ENCODE measurements around the gene TIMP3. TPM values are rescaled to one million over a fixed set of nuclear protein-coding genes. Genes with fewer than 3 reads are reported as not detected.

Gene TIMP3
- total RNA-seq, 1 donor from 2014 or later = not detected

DNA sequence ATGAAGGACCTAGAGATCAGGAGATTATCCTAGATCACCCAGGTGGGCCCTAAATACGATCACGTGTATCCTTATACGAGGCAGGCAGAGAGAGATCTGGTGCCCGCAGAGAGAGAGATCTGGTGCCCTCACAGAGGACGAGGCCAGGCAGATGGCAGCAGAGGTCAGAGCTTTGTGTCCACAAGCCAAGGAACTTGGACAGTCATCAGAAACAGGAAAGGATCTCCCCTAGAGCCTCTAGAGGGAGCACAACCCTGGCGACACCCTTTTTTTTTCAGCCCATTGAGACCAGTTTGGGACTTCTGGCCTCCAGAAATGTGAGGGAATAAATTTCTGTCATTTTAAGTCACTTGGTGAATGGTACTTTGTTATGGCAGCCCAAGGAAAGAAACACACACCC lies 25.5 kb upstream of the TIMP3 start:
- no peaks in the 10 kb centered on the region for H3K9me3 Mint-ChIP-seq
- no peak for DNase-seq
- H3K4me1 Mint-ChIP-seq = no peaks in the 10 kb centered on the region
- no peaks in the 10 kb centered on the region for H3K27me3 Mint-ChIP-seq
- no peak overlapping the region for H3K27ac Mint-ChIP-seq
- no peak overlapping the region for H3K4me3 Mint-ChIP-seq
- H3K36me3 Mint-ChIP-seq (ENCODE audit: low read depth) = no peaks in the 10 kb centered on the region
- intact Hi-C loops (cut with micrococcal nuclease) = no loop called here

DNA sequence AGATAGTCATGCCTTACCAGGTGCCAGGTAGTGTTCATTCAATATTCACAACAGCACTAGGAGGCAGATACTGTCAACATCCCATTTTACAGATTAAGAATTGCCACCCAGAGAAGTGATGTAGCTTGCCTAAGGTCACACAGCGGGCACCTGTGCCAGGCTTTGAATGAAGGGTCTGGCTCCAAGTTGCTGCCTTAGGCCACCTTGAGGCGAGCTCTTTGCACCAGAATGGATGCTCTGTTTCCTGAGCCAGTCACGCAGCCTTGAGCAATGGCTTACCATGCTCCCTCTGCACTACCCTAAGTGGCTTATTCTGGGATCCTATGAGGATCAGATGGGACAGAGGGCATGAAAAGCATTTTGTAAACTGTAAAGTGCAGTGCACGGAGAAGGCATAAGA lies 25.1 kb upstream of the TIMP3 start:
- Mint-ChIP-seq H3K4me1 (no peaks in the 10 kb centered on the region), H3K9me3 (no peaks in the 10 kb centered on the region), H3K27ac (no peak overlapping the region), H3K36me3 (ENCODE audit: low read depth) (no peaks in the 10 kb centered on the region), H3K27me3 (no peaks in the 10 kb centered on the region), H3K4me3 (no peak overlapping the region)
- intact Hi-C loops (cut with micrococcal nuclease) = no loop called here
- DNase-seq = no peak

- H3K4me1 Mint-ChIP-seq = no peaks in the 10 kb centered on the region
- no peak for DNase-seq
- H3K27me3 Mint-ChIP-seq = no peaks in the 10 kb centered on the region
- H3K9me3 Mint-ChIP-seq = no peaks in the 10 kb centered on the region
- no peak overlapping the region for H3K27ac Mint-ChIP-seq
- no peak overlapping the region for H3K4me3 Mint-ChIP-seq
- H3K36me3 Mint-ChIP-seq (ENCODE audit: low read depth) = no peaks in the 10 kb centered on the region
- intact Hi-C loops (cut with micrococcal nuclease) = no loop called here
Measured at GRCh38 chr22:32776802-32777201, 24.7 kb upstream of the TIMP3 start.

GRCh38 chr22:32777987-32778386 lies 23.5 kb upstream of the TIMP3 start:
- Mint-ChIP-seq H3K27ac (no peak overlapping the region), H3K4me3 (no peak overlapping the region), H3K36me3 (ENCODE audit: low read depth) (no peaks in the 10 kb centered on the region), H3K27me3 (no peaks in the 10 kb centered on the region), H3K9me3 (no peaks in the 10 kb centered on the region), H3K4me1 (no peaks in the 10 kb centered on the region)
- no peak for DNase-seq
- intact Hi-C loops (cut with micrococcal nuclease) = no loop called here

- Mint-ChIP-seq H3K27me3 (peaks cover 2% of the 10 kb centered on the region), H3K4me3 (no peak overlapping the region), H3K9me3 (no peaks in the 10 kb centered on the region), H3K27ac (no peak overlapping the region), H3K4me1 (no peaks in the 10 kb centered on the region), H3K36me3 (ENCODE audit: low read depth) (no peaks in the 10 kb centered on the region)
- no peak for DNase-seq
- intact Hi-C loops (cut with micrococcal nuclease) = no loop called here
Measured at GRCh38 chr22:32780726-32781310, 20.7 kb upstream of the TIMP3 start.

DNA sequence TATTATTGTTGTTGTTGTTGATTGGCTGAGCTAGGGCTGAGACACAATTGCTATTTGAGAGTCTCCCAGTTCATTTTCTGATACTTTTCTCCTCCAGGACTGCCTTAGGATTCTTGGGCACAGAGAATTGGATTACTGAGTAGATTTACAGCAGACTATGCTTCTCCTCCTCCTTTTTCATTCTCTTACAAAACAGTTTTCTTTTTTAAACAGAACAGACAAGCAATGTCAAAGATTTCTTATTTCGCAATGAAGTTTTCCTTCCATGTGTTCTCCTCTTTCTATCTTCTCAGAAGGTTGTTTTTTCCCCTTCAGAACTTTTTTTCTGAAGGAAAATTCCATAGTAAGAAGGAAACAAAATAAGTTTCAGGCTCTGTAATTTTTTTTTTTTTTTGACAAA lies 19.8 kb upstream of the TIMP3 start:
- no peaks in the 10 kb centered on the region for H3K36me3 Mint-ChIP-seq (ENCODE audit: low read depth)
- intact Hi-C loops (cut with micrococcal nuclease) = no loop called here
- no peaks in the 10 kb centered on the region for H3K4me1 Mint-ChIP-seq
- peaks cover 2% of the 10 kb centered on the region for H3K27me3 Mint-ChIP-seq
- H3K4me3 Mint-ChIP-seq = no peak overlapping the region
- H3K9me3 Mint-ChIP-seq = no peaks in the 10 kb centered on the region
- no peak overlapping the region for H3K27ac Mint-ChIP-seq
- DNase-seq = no peak

GRCh38 chr22:32785321-32786026 lies 16.0 kb upstream of the TIMP3 start:
- no peak for DNase-seq
- intact Hi-C loops (cut with micrococcal nuclease) = no loop called here
- Mint-ChIP-seq H3K27me3 (peaks cover 2% of the 10 kb centered on the region), H3K9me3 (no peaks in the 10 kb centered on the region), H3K4me3 (no peak overlapping the region), H3K27ac (no peak overlapping the region), H3K4me1 (no peaks in the 10 kb centered on the region), H3K36me3 (ENCODE audit: low read depth) (no peaks in the 10 kb centered on the region)

DNA sequence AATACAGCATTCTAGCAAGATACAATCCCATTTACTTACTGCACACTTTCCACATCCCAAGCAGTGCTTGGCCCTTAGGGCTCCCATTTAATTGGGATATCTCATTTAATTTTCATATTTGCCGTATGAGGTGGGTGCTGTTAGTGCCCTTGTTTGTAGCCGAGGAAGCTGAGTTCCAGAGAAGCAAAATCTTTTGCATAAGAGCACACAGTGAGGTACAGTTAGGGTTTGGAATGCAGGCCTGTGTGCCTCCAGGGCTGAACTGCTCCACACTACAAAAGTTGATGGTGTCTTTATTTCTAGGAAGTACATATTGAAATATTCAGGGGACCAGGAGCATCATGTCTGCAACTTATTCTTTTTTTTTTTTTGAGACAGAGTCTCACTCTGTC lies 15.5 kb upstream of the TIMP3 start:
- H3K4me3 Mint-ChIP-seq = no peak overlapping the region
- H3K27ac Mint-ChIP-seq = no peak overlapping the region
- intact Hi-C loops (cut with micrococcal nuclease) = no loop called here
- H3K27me3 Mint-ChIP-seq = peaks cover 3% of the 10 kb centered on the region
- DNase-seq = no peak
- no peaks in the 10 kb centered on the region for H3K9me3 Mint-ChIP-seq
- H3K36me3 Mint-ChIP-seq (ENCODE audit: low read depth) = no peaks in the 10 kb centered on the region
- H3K4me1 Mint-ChIP-seq = no peaks in the 10 kb centered on the region

DNA sequence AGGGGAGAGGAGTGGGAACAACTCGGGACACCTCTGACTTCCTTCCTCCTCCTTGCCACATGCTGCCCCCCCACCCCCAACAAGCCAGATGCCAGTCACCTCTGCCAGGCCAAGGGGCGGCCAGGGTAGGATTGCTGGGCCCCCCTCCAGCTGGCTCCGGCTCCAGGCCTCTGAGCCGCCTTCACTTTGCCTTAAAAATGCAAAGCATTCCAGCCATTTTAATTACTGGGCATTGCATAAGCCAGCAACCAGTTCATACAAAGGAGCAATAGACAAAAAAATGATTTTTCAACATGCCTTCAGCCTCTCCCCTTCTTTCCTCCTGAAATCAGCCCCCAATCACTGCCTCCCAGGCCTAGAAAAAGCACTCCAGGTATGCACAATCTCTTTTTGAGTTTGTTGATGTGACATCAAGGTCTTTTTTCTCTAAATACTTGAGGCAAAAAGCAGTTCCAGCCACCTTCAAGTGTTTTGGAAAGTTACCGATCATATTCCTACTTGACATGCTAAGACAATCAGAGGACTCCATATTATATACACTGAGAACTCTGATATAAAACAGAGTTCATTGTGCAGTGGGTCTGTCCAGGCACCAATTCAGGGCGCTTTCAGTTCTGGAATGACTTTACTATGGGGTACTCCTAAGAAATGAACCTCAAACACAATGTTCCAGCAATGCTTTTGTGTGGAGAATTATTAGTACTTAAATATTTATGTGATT lies 12.4 kb upstream of the TIMP3 start:
- no peak overlapping the region for H3K4me3 Mint-ChIP-seq
- intact Hi-C loops (cut with micrococcal nuclease) = no loop called here

GRCh38 chr22:32789797-32790620 lies 11.5 kb upstream of the TIMP3 start:
- Mint-ChIP-seq H3K36me3 (ENCODE audit: low read depth) (no peaks in the 10 kb centered on the region), H3K9me3 (no peaks in the 10 kb centered on the region), H3K4me3 (no peak overlapping the region), H3K27me3 (peaks cover 9% of the 10 kb centered on the region), H3K27ac (no peak overlapping the region), H3K4me1 (no peaks in the 10 kb centered on the region)
- intact Hi-C loops (cut with micrococcal nuclease) = no loop called here
- DNase-seq = no peak

More for the DNA sequence above, 12.4 kb upstream of the TIMP3 start:
- no peaks in the 10 kb centered on the region for H3K9me3 Mint-ChIP-seq
- H3K27me3 Mint-ChIP-seq = peaks cover 6% of the 10 kb centered on the region
- no peaks in the 10 kb centered on the region for H3K4me1 Mint-ChIP-seq
- no peaks in the 10 kb centered on the region for H3K36me3 Mint-ChIP-seq (ENCODE audit: low read depth)
- no peak overlapping the region for H3K27ac Mint-ChIP-seq
- DNase-seq = no peak

- no peaks in the 10 kb centered on the region for H3K9me3 Mint-ChIP-seq
- intact Hi-C loops (cut with micrococcal nuclease) = no loop called here
Measured at GRCh38 chr22:32791056-32791455, 10.4 kb upstream of the TIMP3 start.

DNA sequence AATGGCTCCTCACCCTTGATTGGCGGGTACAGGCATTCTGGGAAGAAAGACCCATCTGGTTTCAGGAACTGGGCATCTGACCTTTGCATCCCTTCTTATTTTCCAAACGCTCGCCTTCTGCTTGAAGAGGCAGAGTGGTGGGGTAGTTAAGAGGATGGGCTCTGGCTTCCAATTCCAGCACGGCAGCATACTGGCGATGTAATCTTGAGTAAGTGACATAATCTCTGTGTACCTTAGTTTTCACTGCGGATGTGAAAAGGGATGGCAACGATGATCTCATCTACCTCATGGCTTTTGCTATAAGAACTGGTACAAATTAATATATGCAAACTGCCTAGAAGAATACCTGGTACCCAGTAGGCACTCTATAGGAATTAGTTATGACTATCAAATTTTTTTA lies 10.0 kb upstream of the TIMP3 start:
- peaks cover 20% of the 10 kb centered on the region for H3K27me3 Mint-ChIP-seq
- no peaks in the 10 kb centered on the region for H3K36me3 Mint-ChIP-seq (ENCODE audit: low read depth)
- H3K9me3 Mint-ChIP-seq = no peaks in the 10 kb centered on the region
- H3K27ac Mint-ChIP-seq = no peak overlapping the region
- no peak for DNase-seq
- intact Hi-C loops (cut with micrococcal nuclease) = no loop called here
- H3K4me3 Mint-ChIP-seq = no peak overlapping the region
- no peaks in the 10 kb centered on the region for H3K4me1 Mint-ChIP-seq

More at GRCh38 chr22:32791056-32791455, 10.4 kb upstream of the TIMP3 start:
- peaks cover 19% of the 10 kb centered on the region for H3K27me3 Mint-ChIP-seq
- no peak for DNase-seq
- H3K27ac Mint-ChIP-seq = no peak overlapping the region
- no peaks in the 10 kb centered on the region for H3K4me1 Mint-ChIP-seq
- H3K36me3 Mint-ChIP-seq (ENCODE audit: low read depth) = no peaks in the 10 kb centered on the region
- H3K4me3 Mint-ChIP-seq = no peak overlapping the region

- no peaks in the 10 kb centered on the region for H3K36me3 Mint-ChIP-seq (ENCODE audit: low read depth)
- no peak overlapping the region for H3K27ac Mint-ChIP-seq
- H3K27me3 Mint-ChIP-seq = peaks cover 29% of the 10 kb centered on the region
- H3K4me1 Mint-ChIP-seq = peaks cover 5% of the 10 kb centered on the region
- H3K4me3 Mint-ChIP-seq = no peak overlapping the region
- no peaks in the 10 kb centered on the region for H3K9me3 Mint-ChIP-seq
- DNase-seq = no peak
- intact Hi-C loops (cut with micrococcal nuclease) = no loop called here
Measured at GRCh38 chr22:32793589-32793988, 7.9 kb upstream of the TIMP3 start.
